Kidney epithelial cell (primary cell): ENCODE measurements around the gene STK4. TPM values are rescaled to one million over a fixed set of nuclear protein-coding genes. Genes with fewer than 3 reads are reported as not detected.

Source experiments
- DNase-seq: peaks from one replicate; pipeline ENCODE4 v3.0.0-alpha.2; 2010; ENCODE audit warnings: low read depth
- H3K27me3 ChIP-seq: 2 replicates; pipeline ENCODE4 v1.6.0; 2011; ENCODE audit warnings: low read length; ENCODE audit not compliant: control insufficient read depth, insufficient read depth
- H3K36me3 ChIP-seq: 2 replicates; pipeline ENCODE4 v1.5.1; 2011; ENCODE audit warnings: low read length; ENCODE audit not compliant: control insufficient read depth, insufficient read depth
- H3K4me3 ChIP-seq: 2 replicates; pipeline ENCODE4 v1.5.1; 2011; ENCODE audit warnings: low read depth, mild to moderate bottlenecking, control low read depth, low read length
- CTCF ChIP-seq: IDR thresholded peaks from 2 replicates; pipeline ENCODE4 v1.5.1; 2011; ENCODE audit warnings: mild to moderate bottlenecking, moderate library complexity, low read length, control low read depth, inconsistent platforms; ENCODE audit not compliant: insufficient read depth, poor library complexity, severe bottlenecking
- total RNA-seq: library from RNA; depleted of rRNA; stranded (reverse); fragments of >200 nt; gene quantifications from 2 replicates; pipeline ENCODE4 v1.2.3, GENCODE V29; 2015

STK4 gene
- total RNA-seq, 1 donor from 2014 or later, result 27.1 TPM

DNA sequence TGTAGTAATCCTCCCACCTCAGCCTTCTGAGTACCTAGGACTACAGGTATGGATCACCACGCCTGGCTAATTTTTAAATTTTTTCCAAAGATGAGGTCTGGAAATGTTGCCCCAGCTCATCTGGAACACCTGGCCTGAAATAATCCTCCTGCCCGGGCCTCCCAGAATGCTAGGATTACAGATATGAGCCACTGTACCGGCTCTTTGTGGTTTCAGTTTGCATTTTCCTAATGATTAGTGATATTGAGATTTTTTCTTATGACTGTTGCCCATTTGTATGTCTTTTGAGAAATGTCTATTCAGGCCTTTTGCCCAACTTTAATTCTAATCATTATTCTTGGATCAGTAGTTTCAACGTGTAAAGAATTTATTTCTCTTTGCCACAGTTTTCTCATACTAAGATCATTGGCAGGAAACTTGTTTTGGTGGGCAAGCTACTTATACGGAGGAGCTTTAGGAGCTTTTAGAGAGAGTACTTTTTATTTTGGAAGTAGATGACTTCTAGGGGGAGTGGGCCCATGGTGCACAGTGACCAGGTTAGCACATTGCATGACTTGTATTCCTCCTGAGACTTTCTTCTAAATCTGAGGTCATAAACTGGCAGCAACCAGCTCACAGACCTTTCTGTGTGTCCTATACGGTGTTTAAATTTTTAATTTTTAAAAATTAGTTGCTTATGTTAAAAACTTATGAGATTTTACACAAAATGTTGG is 62.3 kb downstream of the STK4 start:
- H3K27me3 ChIP-seq, result no peaks in the 10 kb centered on the region
- no peak for TF ChIP-seq CTCF
- no peaks in the 10 kb centered on the region for H3K36me3 ChIP-seq
- no peak for DNase-seq
- no peak overlapping the region for H3K4me3 ChIP-seq

DNA sequence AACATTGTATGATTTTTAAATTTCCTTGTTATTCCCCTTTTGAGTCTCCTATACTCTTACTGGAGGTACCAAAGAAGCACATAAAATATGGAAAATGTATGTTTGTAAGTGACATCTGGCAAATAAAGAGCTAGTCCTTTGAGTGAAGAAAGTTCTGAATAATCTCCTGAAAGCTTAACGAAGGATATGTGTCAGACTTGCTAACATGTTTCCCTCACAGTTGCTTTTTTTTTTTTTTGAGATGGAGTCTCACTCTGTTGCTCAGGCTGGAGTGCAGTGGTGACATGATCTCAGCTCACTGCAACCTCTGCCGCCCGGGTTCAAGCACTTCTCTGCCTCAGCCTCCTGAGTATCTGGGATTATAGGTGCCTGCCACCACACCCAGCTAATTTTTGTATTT is 63.6 kb downstream of the STK4 start:
- H3K27me3 ChIP-seq, result no peaks in the 10 kb centered on the region
- no peaks in the 10 kb centered on the region for H3K36me3 ChIP-seq
- DNase-seq, result no peak
- no peak overlapping the region for H3K4me3 ChIP-seq
- TF ChIP-seq CTCF, result no peak

- no peak for TF ChIP-seq CTCF
- DNase-seq, result no peak
Measured at GRCh38 chr20:45032276-45032675, 66.0 kb downstream of the STK4 start.

GRCh38 chr20:45032781-45033180 is 66.5 kb downstream of the STK4 start:
- TF ChIP-seq CTCF, result no peak
- no peak for DNase-seq
- Histone ChIP-seq H3K36me3 (no peaks in the 10 kb centered on the region), H3K4me3 (no peak overlapping the region), H3K27me3 (no peaks in the 10 kb centered on the region)

More at GRCh38 chr20:45032276-45032675, 66.0 kb downstream of the STK4 start:
- Histone ChIP-seq H3K4me3 (no peak overlapping the region), H3K36me3 (no peaks in the 10 kb centered on the region), H3K27me3 (no peaks in the 10 kb centered on the region)

- H3K4me3 ChIP-seq, result no peak overlapping the region
- no peak for TF ChIP-seq CTCF
- DNase-seq, result no peak
- no peaks in the 10 kb centered on the region for H3K27me3 ChIP-seq
- no peaks in the 10 kb centered on the region for H3K36me3 ChIP-seq
Measured at GRCh38 chr20:45034436-45034835, 68.1 kb downstream of the STK4 start.
